IMR-90 (cell line): ENCODE results near the gene ROS1. TPM values are rescaled to one million over a fixed set of nuclear protein-coding genes. Genes with fewer than 3 reads are reported as not detected.

ENCODE experiments used
- ATAC-seq: fragments of 200-7000 bp; cut with Tn5 transposase; 2 replicates; pipeline ENCODE4 v1.9.1; 2020; ENCODE audit warnings: low read depth, mild to moderate bottlenecking, moderate library complexity
- BruUV-seq: library from RNA; stranded (reverse); fragments of 400-500 nt; replicated peaks from 2 replicates; lab custom pipeline; 2021; lab: Mats Ljungman, UMichigan
- CTCF ChIA-PET: fragments of 300-600 bp; formaldehyde crosslinking; extraction: SDS; loops from one replicate; lab custom pipeline; 2021; ENCODE audit warnings: antibody characterized with exemption; lab: Yijun Ruan, JAX
- POLR2A ChIA-PET: fragments of 300-600 bp; sonication (Branson Sonifier 250); formaldehyde crosslinking; loops from one replicate; lab custom pipeline; 2022; ENCODE audit warnings: antibody characterized with exemption; ENCODE audit not compliant: unreplicated experiment; lab: Charles Lee
- DNase-seq: peaks from one replicate; pipeline ENCODE4 v3.0.0; 2013
- H2AFZ ChIP-seq: replicated peaks from 2 replicates; pipeline ENCODE3; 2013; ENCODE audit warnings: low read length, mild to moderate bottlenecking; ENCODE audit not compliant: poor library complexity
- H2AK5ac ChIP-seq: 2 replicates; pipeline ENCODE4 v1.6.1; 2013; ENCODE audit warnings: low read depth, low read length, inconsistent platforms
- H2AK9ac ChIP-seq: replicated peaks from 2 replicates; pipeline ENCODE3; 2013; ENCODE audit warnings: mild to moderate bottlenecking, low read depth, low read length, moderate library complexity; ENCODE audit not compliant: poor library complexity
- H2BK120ac ChIP-seq: 2 replicates; pipeline ENCODE4 v1.6.1; 2013; ENCODE audit warnings: low read depth, low read length, inconsistent platforms
- H2BK15ac ChIP-seq: 3 replicates; pipeline ENCODE4 v1.6.1; 2013; ENCODE audit warnings: low read depth, low read length, inconsistent platforms
- H2BK20ac ChIP-seq: 2 replicates; pipeline ENCODE4 v1.6.1; 2013; ENCODE audit warnings: low read depth, mild to moderate bottlenecking, inconsistent platforms, low read length, moderate library complexity
- H2BK5ac ChIP-seq: 2 replicates; pipeline ENCODE4 v1.6.1; 2013; ENCODE audit warnings: mild to moderate bottlenecking, low read depth, low read length, inconsistent platforms; ENCODE audit not compliant: poor library complexity, severe bottlenecking
- H3K14ac ChIP-seq: replicated peaks from 2 replicates; pipeline ENCODE4 v1.6.1; 2013; ENCODE audit warnings: low read depth, low read length, inconsistent platforms
- H3K18ac ChIP-seq: 2 replicates; pipeline ENCODE4 v1.6.1; 2013; ENCODE audit warnings: low read depth, low read length, control low read depth
- H3K23ac ChIP-seq: 2 replicates; pipeline ENCODE4 v1.6.1; 2013; ENCODE audit warnings: low read depth, low read length, inconsistent platforms
- H3K27ac ChIP-seq: 2 replicates; pipeline ENCODE4 v1.5.1; 2013; ENCODE audit warnings: mild to moderate bottlenecking, control low read depth, low read length; ENCODE audit not compliant: insufficient read depth
- H3K27me3 ChIP-seq: 2 replicates; pipeline ENCODE4 v1.6.1; 2013; ENCODE audit warnings: low read length; ENCODE audit not compliant: control insufficient read depth, insufficient read depth
- H3K36me3 ChIP-seq: 2 replicates; pipeline ENCODE4 v1.6.1; 2013; ENCODE audit warnings: low read length, mixed read lengths; ENCODE audit not compliant: control insufficient read depth, insufficient read depth
- H3K4ac ChIP-seq: 2 replicates; pipeline ENCODE4 v1.6.1; 2013; ENCODE audit warnings: low read depth, low read length, inconsistent platforms
- H3K4me1 ChIP-seq: 2 replicates; pipeline ENCODE4 v1.6.1; 2013; ENCODE audit warnings: low read length, mixed read lengths; ENCODE audit not compliant: control insufficient read depth, insufficient read depth
- H3K4me2 ChIP-seq: 2 replicates; pipeline ENCODE4 v1.6.1; 2013; ENCODE audit warnings: low read depth, mild to moderate bottlenecking, control low read depth, low read length, moderate library complexity
- H3K4me3 ChIP-seq: 2 replicates; pipeline ENCODE4 v1.5.1; 2013; ENCODE audit warnings: low read depth, mild to moderate bottlenecking, control low read depth, low read length, moderate library complexity; ENCODE audit not compliant: insufficient read depth
- H3K56ac ChIP-seq: 2 replicates; pipeline ENCODE4 v1.6.1; 2013; ENCODE audit warnings: low read length, inconsistent platforms; ENCODE audit not compliant: insufficient read depth; ENCODE audit errors: extremely low read depth
- H3K79me1 ChIP-seq, 2 experiments: 2 replicates each; pipeline ENCODE4 v1.6.1; 2013; ENCODE audit warnings: low read length in 2 of 2, inconsistent platforms in 1 of 2, low read depth in 1 of 2
- H3K9ac ChIP-seq: 2 replicates; pipeline ENCODE4 v1.6.1; 2013; ENCODE audit warnings: low read depth, low read length, control low read depth
- H3K9me1 ChIP-seq: 2 replicates; pipeline ENCODE4 v1.6.1; 2013; ENCODE audit warnings: low read length, inconsistent platforms; ENCODE audit not compliant: insufficient read depth
- H3K9me3 ChIP-seq: 2 replicates; pipeline ENCODE4 v1.6.1; 2013; ENCODE audit warnings: low read length; ENCODE audit not compliant: control insufficient read depth, insufficient read depth
- H4K20me1 ChIP-seq: 2 replicates; pipeline ENCODE4 v1.6.1; 2013; ENCODE audit warnings: low read length, inconsistent platforms; ENCODE audit not compliant: insufficient read depth
- H4K5ac ChIP-seq: 2 replicates; pipeline ENCODE4 v1.6.1; 2013; ENCODE audit warnings: mild to moderate bottlenecking, low read depth, low read length, control low read depth
- H4K8ac ChIP-seq, 2 experiments: 2 replicates each; pipeline ENCODE4 v1.6.1; 2013; ENCODE audit warnings: low read depth in 2 of 2, low read length in 2 of 2, control low read depth in 1 of 2, inconsistent platforms in 1 of 2
- H4K91ac ChIP-seq: 2 replicates; pipeline ENCODE4 v1.6.1; 2013; ENCODE audit warnings: low read depth, low read length, inconsistent platforms; ENCODE audit not compliant: insufficient read depth
- RAD21 ChIP-seq: IDR thresholded peaks from 2 replicates; pipeline ENCODE4 v1.6.1; 2012; ENCODE audit warnings: low read length, improper control_type of control experiment
- WGBS, 2 experiments: methylation state at CpG; one replicate each; pipeline versions ENCODE4 v1.1.5 to v1.1.7; 2013; ENCODE audit warnings: missing lambda C conversion rate in 2 of 2; ENCODE audit not compliant: insufficient read length in 1 of 2; ENCODE audit errors: extremely low coverage in 2 of 2; 5-methylcytosine and 5-hydroxymethylcytosine counted together
- dilution Hi-C: fragments of 300-500 bp; cut with HindIII; formaldehyde crosslinking; loops from one replicate; pipeline ENCODE4 v1.14.3; 2018; ENCODE audit warnings: low sequenced_read_pairs; ENCODE audit not compliant: unreplicated experiment
- in situ Hi-C: fragments of 300-500 bp; cut with MboI; formaldehyde crosslinking; loops from 3 replicates; pipeline ENCODE4 v1.14.3; 2019; ENCODE audit warnings: low sequenced_read_pairs, inconsistent platforms, mixed read lengths
- intact Hi-C: fragments of 100-400 bp; cut with micrococcal nuclease; formaldehyde crosslinking; loops from 2 replicates; pipeline ENCODE4 v1.10.0; 2022
- polyA plus RNA-seq, 3 experiments: library from polyadenylated mRNA; depleted of rRNA; stranded (reverse); fragments of >200 nt; gene quantifications; 2 replicates each; pipeline ENCODE4 v1.2.3, GENCODE V29; 2012; ENCODE audit warnings: low replicate concordance in 1 of 3
- total RNA-seq: library from RNA; depleted of rRNA; stranded (reverse); fragments of >200 nt; gene quantifications from 2 replicates; pipeline ENCODE4 v1.2.3, GENCODE V29; 2012

The ROS1 gene
- total and polyA plus RNA-seq, 2 of the 4 experiments (the other 2 are of a cell fraction), result under 0.01 to 0.03 TPM

DNA sequence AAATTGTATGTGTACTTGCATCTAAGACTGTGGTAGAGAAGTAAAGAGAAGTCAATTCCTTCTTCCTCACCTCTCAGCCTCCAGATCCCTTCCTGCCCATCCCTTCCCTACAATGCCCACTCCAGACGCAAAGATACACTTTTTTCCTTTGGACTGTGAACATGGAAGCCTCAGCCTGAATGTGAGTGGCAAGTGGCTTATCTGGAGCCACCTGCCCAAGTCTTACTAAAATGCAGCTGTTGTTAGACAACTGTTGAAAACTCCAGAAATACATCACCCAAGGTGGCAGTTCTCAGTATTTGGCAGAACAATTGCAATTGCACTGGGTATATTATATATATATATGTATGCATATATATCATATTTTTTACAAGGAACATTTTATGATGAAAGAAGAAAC is 152.9 kb downstream of the ROS1 start:
- no peak overlapping the region for H3K4me2 ChIP-seq
- in situ Hi-C loops, result no loop called here

More for the DNA sequence above, 152.9 kb downstream of the ROS1 start:
- Histone ChIP-seq H2BK120ac (no peak overlapping the region), H3K27ac (no peak overlapping the region), H3K14ac (no peak overlapping the region), H2AFZ (no peak overlapping the region), H3K56ac (no peak overlapping the region), H4K91ac (no peak overlapping the region), H4K8ac (no peak overlapping the region), H2BK20ac (no peak overlapping the region), H3K9ac (no peak overlapping the region), H3K79me1 (no peaks in the 10 kb centered on the region), H3K9me1 (no peaks in the 10 kb centered on the region), H3K4me3 (no peak overlapping the region), H4K20me1 (no peaks in the 10 kb centered on the region), H3K4me1 (no peaks in the 10 kb centered on the region), H3K36me3 (no peaks in the 10 kb centered on the region), H3K27me3 (peaks cover 43% of the 10 kb centered on the region), H2AK9ac (no peak overlapping the region), H2BK5ac (no peak overlapping the region), H2AK5ac (no peak overlapping the region), H2BK15ac (no peak overlapping the region), H3K9me3 (no peaks in the 10 kb centered on the region; the same call in 1 of the 2 replicates), H4K5ac (no peak overlapping the region), H3K18ac (no peak overlapping the region), H3K23ac (no peak overlapping the region), H3K4ac (no peak overlapping the region)
- no peak for TF ChIP-seq RAD21
- dilution Hi-C loops, result no loop called here
- no peak for DNase-seq
- no TSS peak for BruUV-seq
- intact Hi-C loops, result no loop called here
- CTCF ChIA-PET, result no interaction called here
- WGBS, 2 experiments, result no CpG with 5 or more reads among the region's 1 CpG
- no peak for ATAC-seq
- POLR2A ChIA-PET, result no interaction called here
